ENCODE measurements around the gene M1AP.

The M1AP gene

DNA sequence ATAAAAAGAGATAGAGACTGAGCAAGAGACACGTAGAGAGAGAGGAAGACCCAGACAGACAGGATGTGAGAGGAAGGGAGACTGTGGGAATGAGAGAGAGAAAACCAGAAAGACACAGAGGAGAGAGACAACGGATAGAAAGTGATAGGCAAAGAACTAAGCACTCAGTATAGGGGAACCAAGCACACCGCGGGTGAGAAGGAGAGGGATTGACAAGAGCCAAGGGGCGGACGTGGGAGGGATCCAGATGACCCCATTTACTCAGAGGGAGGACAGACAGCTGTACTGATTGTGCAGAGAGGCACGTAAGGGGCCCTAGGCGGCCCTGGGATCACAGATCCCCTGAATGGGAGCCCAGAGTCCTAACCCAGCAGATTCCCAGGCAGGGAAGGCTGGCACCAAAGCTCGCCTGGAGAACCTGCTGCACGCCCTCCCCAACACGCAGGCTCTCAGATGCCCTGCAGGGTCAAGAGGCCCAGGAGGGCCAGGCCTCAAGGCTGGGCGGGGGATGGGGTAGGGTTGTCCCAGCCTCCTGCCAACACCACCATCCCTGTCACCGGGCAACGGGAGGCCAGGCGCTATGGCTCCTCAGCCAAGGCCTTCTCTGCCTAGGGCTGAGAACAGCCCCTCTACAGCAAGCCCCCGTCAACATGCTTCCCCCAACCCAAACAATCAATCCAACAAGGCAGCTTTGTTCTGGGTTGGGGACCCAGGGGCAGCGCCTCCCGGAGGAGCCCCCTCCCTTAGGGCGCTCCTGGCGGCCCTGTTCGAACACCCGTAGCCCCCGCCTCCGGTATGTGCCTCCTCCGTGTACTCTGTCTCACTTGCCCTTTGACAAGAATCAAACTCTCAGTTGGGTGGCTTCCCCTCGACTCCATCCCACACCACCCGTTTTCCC lies 95.0 kb downstream of the M1AP start:
- DNase-seq (ENCODE audit: low read depth, low spot score) = no peak
- no peak overlapping the region for H3K27ac ChIP-seq

DNA sequence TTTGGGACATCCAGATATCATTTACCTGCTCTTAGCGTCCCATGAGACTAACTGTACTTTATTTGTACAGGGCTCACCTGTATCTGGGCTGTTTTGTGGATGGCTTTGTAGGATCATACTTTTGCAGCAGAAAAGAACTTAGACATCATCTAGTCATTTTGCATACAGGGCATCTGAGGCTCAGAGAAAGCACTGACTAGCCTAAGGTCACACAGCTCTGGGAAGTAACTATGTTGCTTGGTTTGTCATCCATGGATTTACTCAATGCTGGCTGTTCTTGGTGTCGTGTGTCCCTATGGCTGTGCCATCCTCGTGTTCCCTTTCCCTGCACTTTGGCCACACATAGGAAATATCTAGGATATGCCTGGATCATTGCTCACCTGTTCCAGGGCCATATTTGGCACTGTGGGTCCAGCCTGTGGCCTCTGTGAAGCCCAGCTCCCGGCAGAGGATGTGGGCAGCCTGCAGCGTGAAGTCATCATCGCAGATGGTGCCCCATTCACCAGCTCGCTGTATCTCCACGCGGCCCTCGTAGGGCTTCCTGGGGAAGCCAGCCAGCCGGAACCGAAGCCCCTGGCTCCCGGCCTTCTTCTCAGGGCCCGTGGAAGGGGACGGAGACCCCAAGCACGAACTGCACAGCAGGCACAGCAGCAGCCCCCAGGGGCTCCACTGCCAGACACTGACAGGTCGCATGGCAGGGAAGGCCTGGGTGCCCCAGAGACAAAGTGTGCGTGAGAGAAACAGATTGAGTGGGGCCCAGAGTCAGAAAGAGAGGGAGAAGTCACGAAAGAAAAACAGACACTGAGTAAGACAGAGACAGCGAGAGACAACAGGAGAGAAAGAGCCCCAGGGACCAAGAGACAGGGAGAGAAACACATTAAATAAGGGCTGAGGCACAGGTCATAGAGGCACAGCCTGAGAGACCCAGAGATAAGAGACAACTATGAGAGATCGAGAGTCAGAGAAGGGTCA lies 95.9 kb downstream of the M1AP start:
- H3K27ac ChIP-seq = no peak overlapping the region

DNA sequence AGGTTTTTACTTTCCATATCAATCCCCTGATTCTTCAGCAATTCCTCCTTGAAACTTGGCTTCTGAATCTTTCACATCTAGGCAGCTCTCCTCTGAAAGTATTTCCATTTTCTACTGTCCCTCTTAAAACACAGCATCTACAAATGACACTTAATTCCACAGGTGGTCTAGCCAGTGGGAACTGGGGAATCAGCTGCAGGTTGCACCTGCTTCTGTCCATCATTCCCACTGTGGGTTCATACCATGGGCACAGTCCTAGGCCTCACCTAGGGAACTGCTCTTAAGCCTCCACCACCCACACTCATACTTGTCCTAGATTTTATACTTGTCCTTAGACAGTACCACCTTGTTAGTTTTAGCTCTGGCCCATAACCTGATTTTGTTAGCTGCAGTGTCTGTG lies 96.6 kb downstream of the M1AP start:
- no peak overlapping the region for H3K27ac ChIP-seq

More for the DNA sequence above, 95.9 kb downstream of the M1AP start:
- no peak for DNase-seq (ENCODE audit: low read depth, low spot score)

DNA sequence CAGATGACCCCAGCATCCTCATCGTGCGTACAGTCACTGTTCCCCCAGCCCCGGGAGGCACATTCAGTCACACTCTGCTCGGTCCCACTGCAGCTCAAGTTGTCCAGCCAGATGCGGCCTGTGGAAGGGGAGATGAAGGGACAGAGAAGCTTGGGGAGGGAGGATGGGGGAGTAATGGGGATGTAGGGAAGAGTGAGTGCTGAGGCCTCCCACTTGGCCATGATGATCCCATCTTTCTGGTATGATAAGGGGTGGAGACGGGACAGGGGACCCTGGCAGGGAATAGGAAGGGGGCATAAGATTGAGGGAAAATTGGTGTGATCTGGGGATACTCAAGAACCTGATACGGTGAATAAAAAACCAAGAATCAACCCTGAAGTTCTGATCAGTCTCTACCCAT lies 97.9 kb downstream of the M1AP start:
- DNase-seq (ENCODE audit: low read depth, low spot score) = no peak
- H3K27ac ChIP-seq = no peak overlapping the region

More for the DNA sequence above, 96.6 kb downstream of the M1AP start:
- DNase-seq (ENCODE audit: low read depth, low spot score) = no peak

DNA sequence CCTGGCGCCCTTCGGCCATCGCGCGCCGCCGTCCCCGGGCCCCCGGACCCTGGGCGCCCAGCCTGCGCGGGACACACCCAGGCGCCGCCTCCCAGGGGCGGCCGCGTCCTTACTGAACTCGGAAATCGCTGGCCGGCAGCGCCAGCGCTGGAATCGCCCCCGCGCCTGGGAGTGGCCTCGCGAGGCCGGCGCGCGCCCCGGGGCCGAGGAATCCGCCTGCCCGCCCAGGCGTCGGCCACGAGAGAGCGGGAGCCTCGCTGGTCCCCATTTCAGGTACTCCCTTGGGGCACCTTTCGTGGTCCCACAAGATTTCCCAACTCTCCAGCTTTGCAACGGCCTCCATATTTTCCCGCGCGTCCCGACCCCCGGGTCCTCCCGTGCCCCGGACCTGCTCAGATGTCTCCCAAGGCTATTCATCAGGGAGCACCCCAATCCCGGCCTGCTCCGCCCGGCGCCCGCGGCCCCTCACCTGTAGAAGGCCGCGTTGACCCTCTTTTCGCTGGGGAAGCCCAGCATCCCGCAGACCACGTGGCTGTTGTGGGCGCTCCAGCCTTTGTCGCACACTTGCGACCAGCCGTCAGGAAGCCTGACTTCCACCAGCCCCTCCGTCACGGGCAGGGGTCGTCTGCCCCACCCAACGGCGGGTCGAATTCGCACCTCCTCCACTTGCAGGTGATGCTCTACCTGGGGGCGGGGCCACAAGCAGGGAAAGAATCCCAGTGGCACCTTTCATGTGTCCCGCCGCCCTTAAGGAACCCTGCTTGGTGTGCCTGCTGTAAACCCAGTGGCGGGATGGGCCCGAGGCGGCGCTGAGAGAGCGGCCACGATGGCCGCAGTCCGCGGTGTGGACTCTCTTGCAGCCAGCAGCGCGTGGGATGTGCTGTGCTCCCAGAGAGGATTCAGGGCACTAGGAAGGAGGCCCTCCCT lies 99.0 kb downstream of the M1AP start:
- DNase-seq (ENCODE audit: low read depth, low spot score) = no peak
- H3K27ac ChIP-seq = no peak overlapping the region

DNA sequence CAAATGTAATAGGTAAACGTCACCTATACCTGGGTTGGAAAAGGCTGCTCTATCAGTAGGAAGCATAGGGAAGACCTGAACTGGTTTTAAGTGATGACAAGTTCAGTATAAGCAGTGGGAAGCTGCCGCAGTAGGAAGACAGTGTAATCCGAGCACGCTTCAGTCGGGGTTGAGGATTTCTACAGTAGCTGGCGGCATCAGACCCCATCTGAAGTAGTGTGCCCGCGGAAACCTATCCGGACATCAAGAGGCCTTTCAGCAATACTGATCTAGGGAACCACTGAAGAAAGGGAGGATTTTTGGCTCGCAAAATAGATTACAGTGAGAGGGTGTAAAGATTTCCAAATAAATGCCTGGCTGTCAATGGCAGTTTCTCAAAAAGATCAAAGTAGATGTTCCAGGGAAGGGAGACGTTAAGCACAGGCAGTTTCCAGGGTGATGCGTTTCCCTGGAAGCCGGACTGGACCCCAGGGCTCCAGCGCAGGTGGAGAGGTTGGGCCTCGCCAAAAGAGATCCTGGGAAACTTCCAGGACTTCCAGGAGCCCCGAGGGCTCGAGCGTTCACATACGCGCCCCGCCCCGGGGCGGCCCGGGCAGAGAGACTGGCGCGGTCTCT lies 99.7 kb downstream of the M1AP start:
- DNase-seq (ENCODE audit: low read depth, low spot score) = no peak
- no peak overlapping the region for H3K27ac ChIP-seq

DNA sequence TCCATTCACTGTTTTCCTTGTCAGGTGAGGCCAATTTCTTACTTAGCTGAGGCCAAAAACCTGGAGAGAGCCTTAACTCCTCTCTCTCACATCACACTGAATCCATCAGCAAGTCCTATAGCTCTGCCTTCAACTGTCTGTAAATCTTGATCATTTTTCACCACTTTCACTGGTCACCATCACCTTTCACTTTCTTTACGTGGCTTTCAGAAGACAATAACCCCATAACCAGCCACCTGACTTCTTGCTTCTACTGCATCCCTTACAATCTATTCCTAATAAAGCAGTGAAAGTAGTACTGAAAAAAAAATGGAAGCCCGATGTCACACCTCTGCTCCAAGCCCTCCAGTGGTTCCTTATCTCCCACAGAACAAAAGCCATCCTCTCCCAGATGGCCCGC lies 102.1 kb downstream of the M1AP start:
- H3K27ac ChIP-seq = no peak overlapping the region
- DNase-seq (ENCODE audit: low read depth, low spot score) = no peak

DNA sequence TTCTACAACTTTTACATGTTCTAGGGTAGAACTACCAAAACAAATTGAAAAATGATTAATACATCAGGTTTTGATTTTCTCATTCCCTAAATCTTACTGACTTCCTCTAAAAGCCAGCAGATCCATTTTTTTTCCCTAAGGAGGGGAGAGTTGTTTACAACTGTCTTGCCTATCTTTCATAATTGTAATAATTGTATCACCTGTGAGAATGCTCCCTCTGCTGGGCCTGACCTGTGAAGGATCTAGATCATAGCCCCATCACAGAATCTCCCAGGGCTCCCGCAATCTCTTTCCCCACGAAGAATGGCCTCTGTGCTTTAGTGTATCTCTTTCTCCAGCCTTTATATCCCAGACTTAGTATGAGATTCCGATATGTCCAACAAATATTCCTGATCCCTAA lies 103.5 kb downstream of the M1AP start:
- no peak overlapping the region for H3K27ac ChIP-seq
- no peak for DNase-seq (ENCODE audit: low read depth, low spot score)

DNA sequence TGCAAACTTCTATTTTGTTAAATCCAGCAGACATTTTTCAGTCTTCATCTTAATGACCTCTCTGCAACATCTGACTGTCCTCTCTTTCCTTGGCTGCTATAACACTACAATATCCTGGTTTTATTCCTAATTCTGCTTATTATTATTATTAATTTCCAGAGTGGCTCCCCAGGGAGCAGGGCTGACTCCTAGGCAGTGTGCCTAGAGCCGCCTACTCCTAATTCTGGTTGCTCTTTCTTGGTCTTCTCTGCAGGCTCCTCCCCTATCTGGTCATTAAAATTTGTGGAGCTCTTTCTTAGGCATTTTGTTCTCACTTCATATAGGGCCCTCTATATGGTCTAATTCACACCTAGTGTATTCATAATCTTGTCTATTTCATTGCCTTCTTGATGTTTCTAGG lies 105.2 kb downstream of the M1AP start:
- no peak for DNase-seq (ENCODE audit: low read depth, low spot score)
- H3K27ac ChIP-seq = no peak overlapping the region

DNA sequence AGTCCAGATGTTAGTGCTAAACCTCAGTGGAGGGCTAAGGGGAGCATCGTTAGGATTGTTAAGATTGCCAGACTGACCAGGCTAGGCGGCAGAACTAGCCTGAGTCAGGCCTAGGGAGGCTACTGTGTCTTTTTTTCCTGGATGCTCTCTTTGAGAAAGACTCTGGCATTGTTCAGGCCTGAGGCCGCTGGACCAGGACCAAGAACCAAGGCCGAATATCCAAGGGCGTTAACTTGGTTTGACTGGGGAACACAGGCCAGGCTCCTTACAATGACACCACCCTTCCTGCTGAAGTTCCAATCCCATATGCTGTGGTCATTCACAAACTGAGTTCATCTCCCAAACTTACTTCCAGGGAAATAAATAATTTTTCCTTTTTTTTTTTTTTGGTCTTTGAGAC lies 107.8 kb downstream of the M1AP start:
- no peak for DNase-seq (ENCODE audit: low read depth, low spot score)
- no peak overlapping the region for H3K27ac ChIP-seq

DNA sequence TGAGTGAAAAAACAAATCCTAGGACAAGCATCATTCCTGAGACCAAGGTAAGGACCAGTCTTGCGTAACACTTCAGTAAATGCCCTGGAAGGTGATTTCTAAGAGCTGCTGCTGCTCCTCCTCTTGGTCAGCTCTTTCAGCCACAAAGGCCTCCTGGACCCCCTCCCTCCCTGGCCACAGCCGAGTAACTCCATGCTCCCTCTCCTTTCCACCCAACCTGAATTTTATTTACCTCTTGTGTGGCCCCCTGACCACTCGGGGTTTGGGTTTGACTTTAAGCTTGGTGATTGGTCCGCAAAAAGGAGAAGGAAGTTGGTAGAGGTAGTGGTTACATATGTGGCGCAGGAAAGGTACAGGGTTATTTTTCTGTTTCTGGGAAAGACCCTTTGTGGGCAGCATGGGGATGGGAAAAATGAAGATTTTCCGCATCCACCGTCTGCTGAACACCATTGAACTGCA lies 109.2 kb downstream of the M1AP start:
- H3K27ac ChIP-seq = no peak overlapping the region
- no peak for DNase-seq (ENCODE audit: low read depth, low spot score)

DNA sequence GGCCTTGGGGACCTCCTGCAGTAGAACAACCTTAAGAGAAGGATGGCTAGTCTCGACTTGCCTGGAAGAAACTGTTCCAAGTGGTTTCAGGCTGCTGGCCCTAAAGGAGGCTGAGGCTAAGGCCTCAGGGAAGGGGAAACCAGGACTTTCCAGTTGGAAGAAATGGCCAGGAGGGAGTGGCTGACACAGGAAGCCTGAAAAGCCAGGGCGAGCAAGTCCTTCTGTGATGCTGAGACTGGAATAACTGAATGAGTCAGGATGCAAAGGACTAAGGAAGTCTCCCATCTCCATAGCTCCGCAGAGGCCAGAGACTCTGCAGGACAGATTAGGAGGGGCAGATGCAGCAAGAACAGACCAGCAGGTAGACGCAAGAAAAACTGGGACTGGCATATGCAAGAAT lies 111.0 kb downstream of the M1AP start:
- DNase-seq (ENCODE audit: low read depth, low spot score) = no peak
- H3K27ac ChIP-seq = no peak overlapping the region

DNA sequence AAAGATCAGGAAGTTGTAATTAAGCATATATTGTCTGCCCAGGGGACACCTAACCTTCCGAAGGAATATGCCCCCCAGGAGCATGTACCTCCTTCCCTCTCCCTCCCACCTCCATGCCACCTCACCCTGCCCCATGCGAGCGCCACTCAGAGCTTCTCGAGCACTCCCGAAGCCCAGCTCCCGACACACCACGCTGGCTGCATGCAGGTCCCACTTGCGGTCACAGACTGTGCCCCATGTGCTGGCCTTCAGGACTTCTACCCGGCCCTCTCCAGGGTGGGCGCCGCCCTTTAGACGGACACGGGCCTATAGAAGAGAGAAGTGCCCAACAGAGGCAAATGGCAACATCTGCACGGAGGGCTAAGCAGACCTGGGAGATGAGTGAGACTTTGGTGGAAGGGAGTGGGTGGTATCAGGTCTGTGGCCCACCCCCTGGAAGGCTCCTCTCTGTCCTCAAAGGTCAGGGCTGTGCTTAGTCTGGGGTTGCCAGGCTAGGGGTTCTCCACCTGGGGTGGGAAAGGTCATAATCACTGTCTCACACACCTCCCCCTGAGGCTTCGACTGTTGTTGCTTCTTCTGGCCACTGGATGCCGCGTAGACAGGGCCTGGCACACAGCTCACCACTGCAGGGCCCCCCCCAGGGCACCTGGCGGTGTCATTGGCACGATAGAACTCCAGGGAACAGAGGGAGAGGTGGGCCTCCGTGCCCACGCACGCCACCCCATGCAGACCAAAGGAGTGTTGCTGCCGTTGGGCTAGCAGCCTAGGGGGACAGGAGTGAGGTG lies 111.8 kb downstream of the M1AP start:
- DNase-seq (ENCODE audit: low read depth, low spot score) = no peak

DNA sequence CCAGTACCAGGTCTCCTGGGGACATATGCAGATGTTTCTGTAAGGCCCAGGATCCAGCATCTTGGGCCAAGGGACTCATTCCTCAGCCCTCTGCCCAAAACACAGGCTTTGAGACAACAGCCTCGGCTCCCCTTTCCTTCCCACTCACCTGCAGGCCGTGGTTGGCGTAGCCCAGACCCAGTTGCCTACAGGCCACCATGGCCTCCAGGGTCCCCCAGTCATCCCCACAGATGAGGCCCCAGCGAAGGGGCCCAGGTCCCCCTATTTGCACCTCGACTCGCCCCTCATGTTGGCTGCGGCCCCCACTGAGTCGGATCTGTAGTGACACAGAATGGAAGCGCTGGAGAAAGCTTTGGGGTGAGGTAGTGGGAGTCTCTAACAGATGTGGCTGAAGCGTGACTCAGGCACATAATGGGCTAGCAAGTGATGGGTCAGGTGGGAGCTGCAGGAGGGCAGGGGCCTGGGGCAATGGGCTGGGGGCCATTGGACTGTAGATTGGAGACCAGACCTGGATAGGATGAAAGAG lies 112.6 kb downstream of the M1AP start:
- no peak overlapping the region for H3K27ac ChIP-seq
- DNase-seq (ENCODE audit: low read depth, low spot score) = no peak

More for the DNA sequence above, 111.8 kb downstream of the M1AP start:
- no peak overlapping the region for H3K27ac ChIP-seq

DNA sequence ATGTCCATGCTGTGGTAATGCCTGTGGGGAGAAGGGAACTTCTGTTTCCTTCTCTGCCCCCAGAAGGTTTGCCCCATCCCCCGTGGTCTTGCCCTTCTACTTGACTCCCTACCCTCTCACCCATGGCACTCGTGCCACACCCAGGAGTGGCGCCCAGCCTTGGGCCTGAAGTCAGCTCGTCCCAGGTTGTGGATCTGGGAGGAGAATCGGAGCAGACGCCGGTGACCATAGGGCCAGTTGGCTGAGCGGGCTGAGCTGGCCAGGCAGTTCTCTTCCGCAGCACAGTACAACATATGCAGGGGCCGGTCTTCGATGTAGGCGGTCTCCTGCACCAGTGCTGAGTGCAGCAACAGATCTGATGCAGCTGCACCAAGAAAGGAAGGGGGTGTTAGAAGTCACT lies 113.7 kb downstream of the M1AP start:
- no peak for DNase-seq (ENCODE audit: low read depth, low spot score)
- H3K27ac ChIP-seq = no peak overlapping the region

DNA sequence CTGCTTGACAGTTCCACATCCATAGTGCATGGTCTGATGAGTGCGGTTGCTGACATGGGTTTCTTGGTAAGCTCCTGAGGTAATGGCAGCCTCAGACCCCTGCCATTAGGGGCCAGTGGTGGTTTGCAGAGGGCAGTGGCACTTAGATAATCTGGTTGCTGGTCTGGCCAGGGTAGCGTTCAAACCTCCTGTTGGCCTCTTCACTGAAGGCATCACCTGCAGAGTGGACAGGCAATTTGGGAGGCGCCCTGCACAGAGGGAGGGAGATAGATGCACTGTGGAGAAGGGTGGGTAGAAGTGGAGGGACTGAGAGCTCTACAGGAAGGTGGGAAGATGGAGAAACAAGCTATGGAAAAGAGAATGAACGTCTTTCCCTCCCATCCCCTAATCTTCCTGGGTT lies 114.7 kb downstream of the M1AP start:
- no peak overlapping the region for H3K27ac ChIP-seq
- DNase-seq (ENCODE audit: low read depth, low spot score) = no peak

DNA sequence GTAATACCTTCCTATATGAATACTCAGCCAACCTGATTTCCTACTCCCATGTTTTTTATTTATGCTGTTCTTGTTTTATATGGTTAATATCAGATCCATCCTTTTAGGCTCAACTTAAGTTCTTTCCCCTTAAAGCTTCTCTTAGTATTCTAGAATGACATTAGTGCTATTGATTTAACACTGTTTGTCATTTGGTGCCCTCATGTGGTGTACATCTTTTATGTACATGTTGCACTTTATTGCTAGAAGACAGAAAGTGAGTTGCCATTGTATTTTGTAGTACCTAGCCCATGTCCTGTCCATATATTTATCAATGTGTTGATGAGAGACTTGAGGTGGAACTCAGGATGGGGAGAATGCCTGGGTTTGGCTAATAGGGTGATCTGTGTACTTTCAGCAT lies 115.9 kb downstream of the M1AP start:
- no peak for DNase-seq (ENCODE audit: low read depth, low spot score)
- H3K27ac ChIP-seq = no peak overlapping the region

DNA sequence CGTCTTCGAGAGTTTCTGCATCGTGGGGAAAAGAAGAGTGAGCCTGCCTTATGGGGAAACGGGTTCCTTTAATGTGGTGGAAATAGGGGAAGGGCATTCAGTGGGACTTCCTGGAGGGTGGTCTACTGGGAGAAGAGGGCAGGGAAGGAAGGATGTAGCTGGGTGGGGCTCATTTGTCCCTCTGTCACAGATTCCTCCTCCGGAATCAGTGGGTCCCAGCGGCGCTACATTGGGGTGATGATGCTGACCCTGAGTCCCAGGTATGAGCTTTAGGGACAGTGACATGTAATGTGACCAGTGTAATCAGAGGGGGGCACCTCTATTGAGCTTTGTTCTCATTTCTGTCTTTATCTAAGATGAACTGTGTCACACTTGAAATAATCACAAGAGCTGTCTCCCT lies 116.5 kb downstream of the M1AP start:
- H3K27ac ChIP-seq = no peak overlapping the region
- DNase-seq (ENCODE audit: low read depth, low spot score) = no peak

All from epithelial cell of prostate (primary cell).